Myocyte (in vitro differentiated cells): ENCODE measurements around the gene CKS1B. TPM values are rescaled to one million over a fixed set of nuclear protein-coding genes. Genes with fewer than 3 reads are reported as not detected.
"Not testable (repeated sequence)": the region's sequence is repeated elsewhere in the genome, so short reads cannot be mapped to it uniquely, and the experiment has no call there.

Experiments
- DNase-seq: peaks from one replicate; pipeline ENCODE4 v3.0.0-alpha.2; 2012; ENCODE audit warnings: low read depth
- total RNA-seq: library from RNA; depleted of rRNA; stranded (reverse); fragments of >200 nt; gene quantifications from 2 replicates; pipeline ENCODE4 v1.2.3, GENCODE V29; 2014

Gene CKS1B
- total RNA-seq, 1 donor from 2014 or later = 26.6 TPM

DNA sequence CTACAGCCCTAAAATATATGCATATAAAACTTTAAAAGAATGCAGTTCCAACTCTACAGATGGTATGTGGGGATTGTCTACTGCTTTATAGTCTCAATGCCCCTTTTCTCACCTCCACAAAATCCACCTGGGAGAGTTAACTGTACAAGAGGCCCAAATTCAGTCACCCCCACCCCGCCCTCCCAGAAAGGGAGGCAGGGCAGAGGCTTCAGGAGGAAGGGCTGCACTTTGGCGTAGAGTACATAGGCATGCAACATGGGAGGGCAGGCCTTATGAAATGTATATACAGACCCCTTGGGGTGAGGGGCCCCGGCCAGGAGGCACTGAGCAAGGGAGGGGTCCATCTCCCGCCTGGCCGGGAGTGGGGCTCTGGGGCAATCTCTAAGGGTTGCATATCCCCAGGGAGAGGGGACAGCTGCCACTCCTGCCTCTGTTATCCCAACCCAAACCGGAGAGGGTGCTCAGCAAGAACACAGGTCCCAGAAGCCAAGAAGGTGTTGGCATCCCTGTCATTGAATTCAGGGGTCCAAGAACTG is 11.6 kb upstream of the CKS1B start:
- no peak for DNase-seq

DNA sequence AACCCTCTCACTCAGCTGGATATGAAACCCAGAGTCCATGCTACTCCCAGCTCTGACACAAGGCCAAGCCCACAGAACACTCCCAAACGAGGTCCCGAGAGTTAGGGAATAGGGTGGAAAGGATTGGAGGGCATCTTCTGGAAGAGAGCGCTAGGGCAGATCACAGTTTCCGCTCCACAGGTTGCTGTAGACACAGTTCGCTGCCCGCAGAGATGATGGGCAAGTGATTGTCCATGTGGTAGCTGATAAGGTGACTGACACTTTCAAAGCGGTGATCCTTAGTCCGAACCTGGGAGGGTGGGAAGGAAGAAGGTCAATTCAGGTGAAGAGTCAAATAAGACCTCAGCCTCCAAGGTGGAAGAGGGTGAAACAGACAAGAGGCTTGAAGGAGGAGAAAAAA is 10.8 kb upstream of the CKS1B start:
- DNase-seq = no peak

DNA sequence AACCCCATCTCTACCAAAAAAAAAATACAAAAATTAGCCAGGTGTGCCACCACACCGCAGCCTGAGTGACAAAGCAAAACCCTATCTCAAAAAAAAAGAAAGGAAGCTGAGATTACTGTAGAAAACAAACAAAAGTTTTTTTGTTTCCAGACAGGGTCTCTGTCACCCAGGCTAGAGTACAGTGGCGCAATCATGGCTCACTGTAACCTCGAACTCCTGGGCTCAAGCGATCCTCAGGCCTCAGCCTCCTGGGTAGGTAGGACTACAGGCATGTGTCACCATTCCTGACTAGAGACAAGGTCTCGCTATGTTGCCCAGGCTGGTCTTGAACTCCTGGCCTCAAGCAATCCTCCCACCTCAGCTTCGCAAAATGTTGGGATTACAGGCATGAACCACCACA is 10.1 kb upstream of the CKS1B start:
- no peak for DNase-seq

DNA sequence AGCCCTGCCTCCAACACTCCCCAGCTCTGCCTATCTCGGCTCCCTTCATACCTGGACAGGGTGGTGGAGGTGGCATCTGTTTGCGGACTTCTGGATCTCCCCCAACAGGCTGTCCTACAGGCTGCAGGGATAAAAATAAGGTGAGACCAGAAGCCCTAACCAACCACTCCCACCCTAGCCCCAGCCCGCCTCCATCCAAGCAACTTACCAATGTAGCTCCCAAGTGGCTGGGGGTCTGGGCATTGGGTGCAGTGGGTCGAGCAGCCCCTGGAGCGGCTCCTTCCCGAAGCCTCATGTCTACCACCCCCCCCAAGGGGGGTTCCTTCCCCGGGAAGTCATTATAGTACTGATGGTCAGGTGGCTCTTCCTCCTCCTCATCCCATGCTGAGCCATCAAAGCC is 8.4 kb upstream of the CKS1B start:
- no peak for DNase-seq

GRCh38 chr1:154967331-154967950 is 7.0 kb upstream of the CKS1B start:
- no peak for DNase-seq

- no peak for DNase-seq
These were observed 5.8 kb upstream of the CKS1B start for GRCh38 chr1:154968731-154969130.

- DNase-seq = no peak
These were observed 5.2 kb upstream of the CKS1B start for GRCh38 chr1:154969246-154969645.

DNA sequence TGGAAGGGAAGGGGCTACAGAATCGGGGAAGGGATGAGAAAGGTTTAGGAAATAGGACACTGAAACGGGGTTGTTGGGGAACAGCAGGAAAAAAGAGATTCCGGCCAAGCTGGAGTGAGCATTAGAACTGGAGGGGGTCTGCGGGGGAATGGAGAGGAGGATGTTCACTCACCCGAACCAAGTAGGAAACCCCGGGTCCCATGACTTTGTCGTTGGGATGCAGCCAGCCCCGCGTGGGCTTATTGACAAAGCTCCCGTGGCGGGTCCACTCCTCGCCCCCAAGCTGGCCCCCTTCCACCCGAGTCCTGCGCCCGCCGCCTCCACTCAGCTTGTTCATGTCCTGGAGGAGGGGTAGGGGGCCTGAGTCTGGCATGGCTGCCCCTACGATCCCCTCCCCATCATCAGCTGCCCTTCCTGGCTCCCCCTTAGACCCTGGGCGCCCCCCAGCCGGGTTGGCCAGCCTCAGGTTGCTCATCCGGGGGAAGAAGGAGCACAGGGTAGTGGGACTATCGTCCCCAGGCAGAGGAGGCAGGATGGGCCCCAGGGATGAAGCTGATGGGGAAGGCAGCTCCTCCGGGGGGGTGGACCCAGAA is 4.5 kb upstream of the CKS1B start:
- DNase-seq = peak; percentile 7

- peak; percentile 96 for DNase-seq
These were observed 3.7 kb upstream of the CKS1B start, which contains the start of gene SHC1 for GRCh38 chr1:154970631-154971340. SHC1 (minus strand) TSS chr1:154970747; CDS start chr1:154970526, 221 bp downstream.

- no peak for DNase-seq
These were observed 3.0 kb upstream of the CKS1B start for GRCh38 chr1:154971341-154971998.

DNA sequence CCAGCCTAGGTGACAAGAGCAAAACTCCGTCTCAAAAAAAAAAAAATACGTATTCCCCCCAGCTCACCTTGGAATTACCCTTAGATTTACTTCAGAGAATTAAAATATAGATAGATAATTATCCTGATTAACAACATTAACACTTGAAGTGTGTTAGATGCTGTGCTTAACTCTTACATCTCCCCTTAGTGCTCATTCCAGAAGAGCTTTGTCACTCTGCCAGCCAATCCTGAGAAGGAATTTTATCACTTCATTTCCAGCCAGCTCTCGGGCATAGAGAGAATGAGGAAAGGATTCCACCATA is 2.3 kb upstream of the CKS1B start:
- no peak for DNase-seq

GRCh38 chr1:154972517-154973343 is 1.8 kb upstream of the CKS1B start:
- DNase-seq = peak; percentile 93

DNA sequence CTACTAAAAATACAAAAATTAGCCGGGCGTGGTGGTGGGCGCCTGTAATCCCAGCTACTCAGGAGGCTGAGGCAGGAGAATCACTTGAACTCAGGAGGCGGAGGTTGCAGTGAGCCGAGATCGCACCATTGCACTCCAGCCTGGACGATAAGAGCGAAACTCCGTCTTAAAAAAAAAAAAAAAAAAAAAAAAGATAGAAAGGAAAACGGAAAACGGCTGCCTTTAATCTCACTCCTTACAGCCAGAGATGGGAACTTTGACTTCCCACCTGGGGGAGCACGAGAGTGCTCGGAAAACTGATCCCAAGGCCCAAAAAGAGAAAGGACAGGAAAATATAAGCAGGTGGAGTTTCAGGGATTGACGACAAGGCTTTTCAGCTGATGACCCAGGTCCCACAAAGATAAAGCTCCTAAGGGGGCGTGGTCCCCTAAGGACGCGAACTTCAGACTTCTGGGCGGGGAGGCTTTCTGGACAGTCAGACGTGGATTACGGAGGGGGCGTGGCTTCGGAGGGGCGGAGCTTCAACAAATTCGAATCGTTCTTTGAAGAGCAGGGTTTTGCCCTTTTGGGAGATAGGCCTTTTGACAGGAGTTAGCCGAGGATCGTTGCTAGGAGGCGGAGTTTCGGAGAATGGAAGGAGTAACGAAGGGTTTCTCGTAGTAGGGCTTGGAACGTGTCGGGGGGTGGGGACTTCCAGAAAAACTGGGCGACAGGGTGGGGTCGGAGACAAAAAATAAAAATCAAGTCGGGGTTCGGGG is 958 bp upstream of the CKS1B start:
- peak; percentile 98 for DNase-seq

DNA sequence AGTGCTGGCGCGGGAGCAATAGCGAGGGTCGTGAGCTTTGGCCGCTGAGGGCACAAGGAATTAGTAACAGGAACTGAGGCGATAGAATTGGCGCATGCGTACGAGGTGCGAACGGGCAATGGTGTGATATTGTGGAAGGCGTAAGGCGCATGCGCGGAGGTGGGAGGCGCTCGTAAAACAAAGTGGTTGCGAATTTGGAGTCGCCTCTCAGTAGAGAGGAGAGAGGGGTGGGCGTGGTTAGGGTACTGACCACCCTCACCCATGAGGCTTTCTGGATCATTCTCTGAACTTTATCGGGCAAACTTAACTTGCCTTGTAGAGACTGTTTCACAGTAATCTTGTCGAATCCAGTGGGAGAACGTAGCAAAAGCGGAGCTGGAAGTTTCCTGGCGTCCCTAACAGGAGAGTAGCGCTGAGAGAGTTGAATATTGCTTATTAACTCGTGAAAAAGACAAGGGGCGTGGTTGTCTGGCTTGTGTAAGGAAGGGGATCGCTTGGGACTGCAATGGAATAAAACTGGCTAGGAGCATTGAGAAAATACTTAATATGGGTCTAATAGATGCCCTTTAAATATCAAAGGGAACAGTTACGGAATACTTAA is 427 bp downstream of the CKS1B start:
- DNase-seq = peak; percentile 98

- DNase-seq = peak; percentile 63
These were observed 1.1 kb downstream of the CKS1B start for GRCh38 chr1:154975409-154976059.

- not testable (repeated sequence) for DNase-seq
These were observed 3.3 kb downstream of the CKS1B start for GRCh38 chr1:154977762-154978161.

GRCh38 chr1:154978360-154978759 is 3.9 kb downstream of the CKS1B start:
- DNase-seq = no peak

DNA sequence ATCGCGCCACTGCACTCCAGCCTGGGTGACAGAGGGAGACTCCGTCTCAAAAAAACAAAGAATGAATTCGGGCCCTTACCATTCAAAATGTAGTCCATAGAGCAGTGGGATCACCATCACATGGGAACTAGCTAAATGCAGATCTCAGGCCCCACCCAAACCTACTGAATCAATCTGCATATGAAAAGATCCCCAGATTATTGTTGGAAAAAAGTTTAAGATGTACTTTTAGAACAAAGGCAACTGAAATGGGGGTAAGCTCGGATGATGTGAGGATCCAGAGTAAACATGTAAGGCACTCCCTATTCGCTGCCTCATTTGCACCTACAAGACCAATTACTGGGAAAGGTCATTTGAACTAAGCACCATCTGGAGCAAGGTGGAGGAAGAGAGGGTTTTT is 7.9 kb downstream of the CKS1B start:
- no peak for DNase-seq

- DNase-seq = peak; percentile 100
These were observed 8.6 kb downstream of the CKS1B start, which contains the start of gene FLAD1 for GRCh38 chr1:154982897-154983648. FLAD1 (plus strand) TSS chr1:154983344; CDS start chr1:154983695, 351 bp downstream.
